Activated CD4-positive, alpha-beta T cell treated with anti-CD3 and anti-CD28 coated beads for 24 hours (primary cell): ENCODE measurements around the gene CR1L.
"Not testable (repeated sequence)": the region's sequence is repeated elsewhere in the genome, so short reads cannot be mapped to it uniquely, and the experiment has no call there.

Experiments used
- DNase-seq, 2 donors: peaks; one replicate each; pipeline ENCODE4 v3.0.0-alpha.2; 2020; ENCODE audit warnings: low read depth in 2 of 2

The CR1L gene

DNA sequence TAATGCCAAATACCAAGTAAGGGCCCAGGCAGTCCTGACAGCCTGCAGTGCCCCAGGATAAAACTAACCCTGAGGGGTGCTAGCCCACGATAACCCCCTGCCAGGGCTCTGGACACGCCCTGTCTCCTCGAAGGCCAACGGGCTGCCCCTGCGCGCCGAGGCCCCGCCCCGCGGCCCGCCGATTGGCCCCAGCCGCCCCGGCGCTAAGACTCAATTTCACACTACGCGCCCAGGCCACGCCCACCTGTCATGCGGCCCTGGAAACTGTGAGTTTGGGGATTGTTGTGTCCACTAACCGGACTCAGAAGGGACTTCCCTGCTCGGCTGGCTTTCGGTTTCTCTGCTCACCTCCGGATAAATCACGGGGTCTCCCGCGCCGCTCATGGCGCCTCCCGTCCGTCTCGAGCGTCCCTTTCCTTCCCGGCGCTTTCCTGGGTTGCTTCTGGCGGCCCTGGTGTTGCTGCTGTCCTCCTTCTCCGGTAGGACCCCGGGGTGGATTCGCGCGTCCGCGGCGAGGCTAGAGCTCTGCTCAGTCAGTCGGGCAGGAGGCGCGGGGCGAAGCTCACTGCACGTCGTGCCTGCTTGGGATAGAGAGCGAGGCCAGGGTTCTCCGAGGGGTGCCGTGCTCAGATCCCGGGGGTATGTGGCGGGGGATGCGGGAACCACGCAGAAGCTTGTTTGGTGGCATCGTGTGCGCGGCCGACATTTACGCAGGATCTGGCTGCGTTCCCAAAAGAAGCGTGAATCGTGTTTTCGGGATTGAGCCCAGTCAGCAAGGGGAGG, at the start of gene CR1L:
Gene CR1L (plus strand): TSS at position 282 of the 783 bp plus-strand sequence. CDS start 101 bp downstream, at position 383.
- DNase-seq: peak; percentile 38 to 68

DNA sequence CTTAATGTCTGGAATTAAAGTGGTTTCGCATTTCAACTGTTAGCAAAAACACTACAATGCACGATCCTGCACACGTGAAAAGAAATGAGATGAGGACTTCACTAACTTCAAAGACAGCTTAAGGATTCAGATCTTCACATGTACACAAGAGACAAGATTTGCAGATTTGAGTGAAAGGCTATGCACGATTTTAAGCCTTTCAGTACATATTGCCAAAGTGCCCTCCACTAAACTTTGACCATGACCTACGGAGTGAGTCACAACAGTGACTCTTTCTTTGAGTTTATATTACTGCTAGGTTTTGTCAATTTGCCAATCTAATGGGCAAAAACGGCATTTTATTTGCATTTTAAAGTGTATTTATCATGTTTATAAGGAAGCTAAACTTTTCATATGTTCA, 41.2 kb upstream of the CR1L start:
- DNase-seq: no peak

DNA sequence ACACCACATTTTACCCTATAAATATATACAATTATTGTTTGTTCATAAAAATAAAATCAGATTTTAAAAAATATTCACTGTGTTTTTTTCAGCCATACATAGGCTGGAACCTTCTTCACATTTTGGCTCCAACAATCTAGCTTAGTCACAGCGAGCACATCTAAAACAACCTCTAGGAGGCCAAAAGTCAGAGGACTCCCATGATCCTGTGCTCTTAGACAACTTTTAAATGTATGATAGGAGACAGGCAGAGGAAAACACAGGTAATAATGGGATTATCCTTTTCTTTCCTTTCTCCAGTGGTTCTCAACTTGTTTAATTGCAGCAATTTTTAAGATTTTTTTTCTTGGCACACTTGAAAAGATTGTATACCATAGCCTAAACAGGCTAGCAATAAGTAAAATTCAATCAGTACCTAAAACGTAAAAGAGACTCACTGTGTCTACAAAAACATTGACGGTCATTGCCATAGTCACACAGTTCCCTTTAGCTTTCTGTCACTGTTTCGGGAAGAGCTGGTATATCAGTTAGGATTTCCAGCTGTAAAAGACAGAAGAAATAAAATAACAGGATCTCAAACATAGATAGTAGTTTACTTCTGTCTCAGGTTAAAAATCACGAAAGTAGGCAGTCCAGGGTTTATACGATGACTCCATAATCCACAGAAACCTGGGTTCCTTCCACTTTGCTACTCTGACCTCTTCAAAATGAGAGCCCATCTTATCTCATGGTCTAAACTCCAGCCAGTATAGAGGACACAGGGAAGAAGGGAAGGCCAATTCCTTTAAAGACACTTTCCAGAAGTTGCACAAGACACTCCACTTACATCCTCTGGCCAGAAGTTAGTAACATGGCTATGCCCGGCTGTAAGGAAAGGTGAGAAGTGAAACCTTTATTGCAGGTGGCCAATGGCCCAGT, 39.2 kb upstream of the CR1L start:
- no peak for DNase-seq

DNA sequence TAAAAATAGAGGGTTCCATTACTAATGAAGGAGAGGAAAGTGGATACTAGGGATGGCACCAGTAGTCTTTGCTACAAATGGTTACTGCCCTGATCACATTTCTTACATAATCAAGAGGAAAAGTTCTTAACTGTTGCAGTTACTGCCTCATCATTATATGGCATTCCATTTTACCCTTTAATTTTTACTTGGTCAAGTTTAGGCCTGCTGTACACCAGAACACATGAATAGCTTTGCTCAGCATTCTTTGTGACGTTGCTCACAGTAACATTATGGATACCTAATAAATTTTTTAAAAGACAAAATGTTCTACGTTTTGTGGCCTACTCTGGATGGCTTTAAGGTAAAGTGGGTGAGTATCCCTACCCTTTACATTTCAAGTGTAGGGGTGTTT, 38.6 kb upstream of the CR1L start:
- no peak for DNase-seq

DNA sequence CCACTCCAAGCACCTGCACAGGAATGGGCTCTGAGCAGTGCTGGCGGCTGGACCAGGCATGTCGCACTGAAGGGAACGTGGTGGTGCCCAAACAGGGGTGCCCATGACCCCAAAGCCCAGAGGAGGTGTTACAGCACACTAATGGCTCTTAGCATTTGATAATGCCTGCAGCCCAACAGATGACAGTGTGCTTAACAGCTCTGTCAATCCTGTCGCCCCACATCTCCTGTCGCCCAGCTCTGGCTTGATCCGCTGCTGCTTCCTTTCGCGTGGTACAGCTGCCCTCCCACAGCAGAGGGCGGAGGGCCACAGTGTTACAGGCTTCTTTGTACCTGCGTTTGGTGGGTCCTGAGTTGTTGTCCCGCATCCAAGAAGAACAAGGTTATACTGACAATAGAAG, 32.2 kb upstream of the CR1L start:
- no peak for DNase-seq

DNA sequence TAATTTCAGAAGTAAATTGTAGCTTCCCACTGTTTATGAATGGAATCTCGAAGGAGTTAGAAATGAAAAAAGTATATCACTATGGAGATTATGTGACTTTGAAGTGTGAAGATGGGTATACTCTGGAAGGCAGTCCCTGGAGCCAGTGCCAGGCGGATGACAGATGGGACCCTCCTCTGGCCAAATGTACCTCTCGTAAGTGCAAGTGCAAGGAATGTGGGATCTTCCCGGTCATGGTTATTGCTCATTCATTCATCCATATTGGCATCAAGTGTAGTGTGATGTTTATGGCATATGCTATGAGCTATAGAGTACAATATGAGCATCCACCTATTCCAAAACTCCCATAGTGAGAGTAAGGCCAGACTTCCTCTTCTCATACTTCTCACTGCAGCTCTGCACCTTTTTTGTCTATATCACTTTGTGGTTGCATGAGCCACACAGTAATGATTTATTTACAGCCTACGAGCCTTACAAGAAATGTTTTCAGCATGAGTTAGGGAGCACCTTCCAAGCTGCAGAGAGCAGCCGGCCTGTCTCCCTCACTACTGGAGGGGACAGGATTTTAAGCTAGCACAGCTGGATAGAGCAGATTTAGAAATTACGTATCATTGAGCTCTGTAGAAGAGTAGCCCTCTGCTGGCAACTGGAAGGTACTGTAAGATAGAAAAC, 24.9 kb upstream of the CR1L start:
- DNase-seq: peak in 1 of 2 donors; percentile 3

DNA sequence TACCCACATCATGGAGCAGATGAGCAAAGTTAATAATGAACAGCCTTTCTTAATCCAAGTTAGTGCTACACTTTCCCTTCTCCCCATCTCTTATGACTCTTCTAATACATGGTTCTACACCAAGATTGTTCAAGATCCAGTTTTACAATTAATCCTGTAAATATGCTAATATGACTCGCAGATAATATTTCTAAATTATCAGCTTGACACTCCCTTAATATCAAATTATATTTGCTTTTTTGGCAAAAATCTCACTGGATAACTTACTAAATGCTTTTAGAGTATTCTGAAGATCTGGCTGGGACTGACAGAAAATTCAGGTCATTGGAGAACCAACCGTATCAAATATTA, 24.4 kb upstream of the CR1L start:
- DNase-seq: no peak

DNA sequence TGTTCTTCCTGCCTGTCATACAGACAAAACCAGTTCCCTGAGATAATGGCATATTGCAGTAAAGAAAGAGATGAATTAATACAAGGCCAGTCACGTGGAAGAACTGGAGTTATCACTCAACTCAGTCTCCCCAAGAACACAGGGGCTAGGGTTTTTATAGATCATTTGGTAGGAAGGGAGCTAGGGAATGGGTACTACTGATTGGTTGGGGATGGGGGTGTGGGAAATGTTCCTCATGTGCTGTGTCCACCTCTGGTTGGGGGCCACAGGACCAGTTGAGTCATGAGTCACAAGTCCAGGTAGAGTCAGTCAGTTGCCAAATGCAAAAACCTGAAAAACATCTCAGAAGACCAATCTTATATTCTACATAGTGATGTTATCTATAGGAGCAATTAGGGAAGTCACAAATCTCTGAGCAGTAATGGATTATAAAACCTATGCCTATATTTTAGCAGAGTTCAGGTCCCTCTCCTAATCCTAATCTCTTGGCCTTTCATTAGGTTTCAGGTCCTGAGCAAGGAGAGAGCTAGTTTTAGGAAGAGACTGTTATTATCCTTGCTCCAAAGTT, 19.3 kb upstream of the CR1L start:
- DNase-seq: not testable (repeated sequence)

DNA sequence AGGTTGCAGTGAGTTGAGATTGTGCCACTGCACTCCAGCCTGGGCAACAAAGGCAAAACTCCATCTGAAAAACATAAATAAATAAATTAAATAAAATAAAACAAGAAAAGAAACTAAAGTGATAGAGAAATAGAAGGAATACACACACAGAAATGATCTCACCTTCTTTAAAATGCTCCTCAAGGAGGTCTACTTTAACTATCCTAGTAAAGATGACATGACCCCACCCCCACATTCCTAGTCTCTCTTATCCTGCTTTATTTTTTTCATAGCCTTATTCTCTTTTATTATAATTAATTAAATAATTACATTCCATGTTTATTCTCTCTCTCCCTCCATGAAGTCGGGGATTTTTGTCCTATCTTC, 18.0 kb upstream of the CR1L start:
- DNase-seq: no peak

DNA sequence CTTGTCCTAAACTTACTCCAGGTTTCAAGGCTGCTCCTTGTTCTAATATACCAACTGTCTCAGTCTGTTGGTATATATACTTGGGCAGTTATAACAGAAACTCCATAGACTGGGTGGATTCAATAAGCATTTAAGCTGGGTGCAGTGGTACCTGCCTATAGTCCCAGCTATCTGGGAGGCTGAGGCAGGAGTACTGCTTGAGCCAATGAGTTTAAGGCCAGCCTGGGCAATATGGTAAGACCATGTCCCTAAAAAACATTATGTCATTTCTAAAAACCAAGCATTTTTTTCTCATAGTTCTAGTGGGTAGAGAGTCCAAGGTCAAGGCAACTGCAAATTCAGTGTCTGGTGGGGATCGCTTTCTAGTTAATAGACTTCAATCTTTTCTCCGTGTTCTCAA, 17.4 kb upstream of the CR1L start:
- DNase-seq: no peak

DNA sequence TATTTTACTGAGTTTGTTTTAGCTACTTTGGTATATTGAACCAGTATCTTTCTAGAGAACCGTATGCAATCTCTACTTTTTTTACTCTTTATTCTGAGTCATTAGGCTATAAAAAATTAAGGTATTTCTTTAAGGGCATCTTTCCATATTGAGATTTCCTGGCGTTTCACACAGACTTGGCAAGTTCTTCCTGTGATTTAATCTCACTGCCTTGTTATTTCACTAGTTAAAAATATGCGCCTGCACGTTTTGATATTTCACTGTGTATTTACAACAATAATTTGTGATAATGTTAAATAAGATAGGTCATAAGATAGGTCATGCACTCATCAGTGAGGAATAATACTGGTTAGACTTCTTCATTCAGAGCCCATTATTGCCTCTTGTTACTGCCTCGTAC, 16.2 kb upstream of the CR1L start:
- DNase-seq: no peak

DNA sequence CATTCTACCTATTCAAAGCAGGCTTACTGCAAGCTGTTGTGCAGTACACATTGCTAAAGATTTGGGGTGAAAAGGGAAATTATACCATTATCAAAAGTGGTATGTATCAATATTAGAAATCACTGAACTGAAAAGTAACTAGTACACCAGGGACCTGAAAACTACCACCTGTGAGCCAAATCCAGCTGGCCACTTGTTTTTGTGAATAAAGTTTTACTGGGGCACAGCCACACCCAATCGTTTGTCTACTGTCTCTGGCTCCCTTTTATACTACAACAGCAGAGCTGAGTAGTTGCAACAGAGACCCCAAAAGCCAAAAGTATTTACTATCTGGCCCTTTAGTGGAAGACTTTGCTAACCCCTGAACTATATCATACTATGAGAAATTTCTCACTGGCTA, 13.8 kb upstream of the CR1L start:
- DNase-seq: no peak

DNA sequence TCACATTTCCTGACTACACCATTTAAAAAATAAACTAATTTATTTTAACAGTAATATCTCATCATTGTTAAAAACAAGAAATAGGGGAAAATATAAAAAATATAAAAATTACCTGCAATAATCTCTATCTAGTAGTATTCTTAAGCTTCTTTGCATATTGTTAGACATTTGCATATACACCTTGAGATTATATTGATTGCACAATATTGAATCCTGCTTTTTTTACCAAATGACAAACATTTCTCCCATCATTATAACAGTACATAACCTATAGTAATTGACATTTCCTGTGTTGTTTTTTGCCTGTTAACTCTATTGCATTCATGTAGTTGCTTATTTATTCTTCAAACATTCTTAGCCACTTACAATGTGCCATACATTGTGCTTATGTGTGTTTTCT, 11.7 kb upstream of the CR1L start:
- DNase-seq: no peak

DNA sequence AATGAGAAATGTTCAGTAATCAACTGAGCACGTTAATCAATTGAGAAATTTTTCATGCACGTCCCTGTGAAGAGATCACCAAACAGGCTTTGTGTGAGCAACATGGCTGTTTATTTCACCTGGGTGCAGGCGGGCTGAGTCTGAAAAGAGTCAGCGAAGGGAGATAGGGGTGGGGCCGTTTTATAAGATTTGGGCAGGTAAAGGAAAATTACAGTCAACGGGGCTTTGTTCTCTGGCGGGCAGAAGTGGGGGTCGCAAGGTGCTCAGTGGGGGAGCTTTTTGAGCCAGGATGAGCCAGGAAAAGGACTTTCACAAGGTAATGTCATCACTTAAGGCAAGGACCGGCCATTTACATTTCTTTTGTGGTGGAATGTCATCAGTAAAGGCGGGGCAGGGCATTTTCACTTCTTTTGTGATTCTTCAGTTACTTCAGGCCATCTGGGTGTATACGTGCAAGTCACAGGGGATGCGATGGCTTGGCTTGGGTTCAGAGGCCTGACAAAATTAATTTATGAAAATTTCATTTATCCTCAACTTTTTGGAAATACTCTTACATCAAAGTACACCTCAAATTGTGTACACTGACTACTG, 11.1 kb upstream of the CR1L start:
- not testable (repeated sequence) for DNase-seq

DNA sequence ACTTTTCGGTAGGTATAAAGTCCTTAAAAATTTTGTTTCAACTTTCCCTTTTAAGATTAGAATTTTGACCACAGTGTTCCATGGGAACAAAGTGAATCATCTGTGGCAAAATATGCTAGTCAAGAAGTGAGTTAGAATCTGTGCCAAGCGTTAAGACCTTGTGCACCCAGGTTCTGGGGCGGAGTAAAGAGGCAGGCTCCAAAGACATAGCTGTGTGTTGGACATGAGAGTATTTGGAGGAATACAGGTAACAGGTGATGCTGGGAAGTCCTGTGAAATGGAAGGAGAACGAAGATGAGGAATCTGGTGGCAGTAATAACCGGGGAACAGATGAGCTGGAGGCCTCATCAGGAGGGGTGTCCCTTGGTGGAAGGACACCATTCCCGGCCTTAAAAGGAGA, 10.6 kb upstream of the CR1L start:
- DNase-seq: not testable (repeated sequence)

DNA sequence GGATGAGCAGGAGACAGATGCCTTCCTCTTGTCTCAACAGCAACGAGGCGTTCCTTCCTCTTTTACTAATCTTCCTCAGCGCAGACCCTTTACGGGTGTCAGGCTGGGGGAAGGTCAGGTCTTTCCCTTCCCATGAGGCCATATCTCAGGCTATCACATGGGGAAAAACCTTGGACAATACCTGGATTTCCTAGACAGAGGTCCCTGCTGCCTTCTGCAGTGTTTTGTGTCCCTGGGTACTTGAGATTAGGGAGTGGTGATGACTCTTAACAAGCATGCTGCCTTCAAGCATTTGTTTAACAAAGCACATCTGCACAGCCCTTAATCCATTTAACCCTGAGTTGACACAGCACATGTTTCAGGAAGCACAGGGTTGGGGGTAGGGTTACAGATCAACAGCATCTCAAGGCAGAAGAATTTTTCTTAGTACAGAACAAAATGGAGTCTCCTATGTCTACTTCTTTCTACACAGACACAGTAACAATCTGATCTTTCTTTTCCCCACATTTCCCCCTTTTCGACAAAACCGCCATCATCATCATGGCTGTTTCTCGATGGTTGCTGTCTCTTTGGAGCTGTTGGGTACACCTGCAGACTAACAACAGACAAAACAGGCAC, 9.3 kb upstream of the CR1L start:
- DNase-seq: not testable (repeated sequence)

DNA sequence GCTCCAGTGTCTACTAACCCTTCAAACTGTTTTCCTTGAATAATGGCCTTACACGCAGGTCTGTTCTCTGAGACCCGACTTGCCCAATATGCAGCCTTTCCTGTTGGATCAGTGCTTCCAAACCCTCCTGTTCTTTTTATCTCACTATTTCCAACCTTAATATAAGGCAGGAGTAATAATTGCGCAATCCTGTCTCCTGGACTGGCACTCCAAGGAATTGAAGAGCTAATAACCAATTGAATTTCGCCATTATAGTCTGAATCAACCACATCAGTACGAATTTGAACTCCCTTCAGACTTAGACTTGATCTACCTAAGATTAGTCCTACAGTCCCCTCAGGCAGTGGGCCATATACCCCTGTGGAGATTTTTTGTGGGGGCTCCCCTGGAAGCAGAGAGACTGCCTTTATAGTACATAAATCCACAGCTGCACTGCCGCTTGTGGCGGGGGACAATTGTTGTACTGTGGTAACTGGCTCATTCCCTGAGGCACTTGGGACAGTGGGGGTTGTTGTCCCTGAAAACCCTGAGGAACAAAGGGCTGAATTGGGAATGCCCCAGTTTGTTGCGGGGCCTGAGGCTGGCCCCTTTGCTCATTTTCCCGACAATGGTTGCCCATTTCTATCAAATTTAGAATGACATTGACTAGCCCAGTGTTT, 6.3 kb upstream of the CR1L start:
- not testable (repeated sequence) for DNase-seq

DNA sequence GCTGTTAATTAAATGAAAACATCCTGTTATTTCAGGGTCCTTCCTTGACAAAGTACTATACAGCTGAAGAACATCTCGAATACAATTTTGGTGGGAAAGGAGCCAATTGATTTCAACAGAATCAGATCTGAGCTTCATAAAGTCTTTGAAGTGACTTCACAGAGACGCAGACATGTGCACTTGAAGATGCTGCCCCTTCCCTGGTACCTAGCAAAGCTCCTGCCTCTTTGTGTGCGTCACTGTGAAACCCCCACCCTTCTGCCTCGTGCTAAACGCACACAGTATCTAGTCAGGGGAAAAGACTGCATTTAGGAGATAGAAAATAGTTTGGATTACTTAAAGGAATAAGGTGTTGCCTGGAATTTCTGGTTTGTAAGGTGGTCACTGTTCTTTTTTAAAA, 5.6 kb upstream of the CR1L start:
- DNase-seq: not testable (repeated sequence)

DNA sequence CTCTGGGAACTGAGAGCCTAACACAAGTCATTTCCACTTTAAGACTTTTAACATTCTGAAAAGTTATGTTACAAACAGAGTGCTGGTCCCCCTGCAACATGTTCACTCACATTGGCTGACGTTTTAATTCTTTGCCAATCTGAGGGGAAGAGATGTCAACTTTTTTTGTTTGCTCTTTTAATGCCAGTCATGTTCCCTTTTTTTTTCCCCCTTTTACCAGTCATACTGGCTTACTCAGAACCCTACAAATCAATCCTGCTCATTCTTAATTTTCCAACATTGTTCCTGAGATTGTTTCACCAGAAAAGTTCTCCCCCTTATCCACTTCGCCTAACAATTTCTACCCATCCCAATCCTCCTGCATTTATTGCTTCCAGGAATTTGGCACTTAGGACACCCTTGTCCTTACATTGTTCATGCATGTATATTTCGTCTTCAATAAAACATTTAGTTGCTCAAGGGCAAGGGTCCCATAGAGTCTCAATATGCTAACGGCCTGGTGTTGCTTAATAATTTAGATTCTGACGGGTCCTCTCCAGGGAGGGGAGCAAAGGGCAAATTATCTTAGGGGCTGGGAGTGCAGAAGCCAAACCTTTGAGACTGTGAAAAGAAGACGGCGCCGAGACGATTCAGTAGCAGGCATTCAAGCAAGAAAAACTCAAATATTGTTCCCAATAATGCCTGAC, 624 bp upstream of the CR1L start:
- no peak for DNase-seq

DNA sequence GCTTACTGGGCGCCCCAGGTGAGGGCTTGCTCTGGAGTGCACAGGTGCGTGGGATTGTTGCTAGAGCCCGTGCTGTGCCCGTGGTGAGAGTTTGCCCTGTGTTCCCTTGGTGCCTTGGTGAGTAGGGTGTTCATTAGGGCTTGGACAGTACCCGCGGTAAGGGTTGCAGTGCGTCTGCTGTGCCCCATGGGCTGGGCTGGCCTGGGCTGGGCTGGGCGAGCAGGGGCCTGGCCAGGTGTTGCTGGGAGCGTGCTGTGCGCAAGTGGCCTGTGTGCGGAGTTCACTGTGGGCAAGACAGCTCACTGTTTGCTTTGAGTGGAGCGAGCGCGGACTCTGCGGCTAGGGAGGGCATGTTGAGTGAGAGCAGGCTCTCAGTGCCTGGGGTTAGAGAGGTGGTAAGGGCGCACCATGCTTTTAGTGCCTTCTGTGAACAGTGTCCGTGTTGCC, 725 bp downstream of the CR1L start:
- no peak for DNase-seq
